CD4-positive, alpha-beta T cell (primary cell): ENCODE results near the gene RNF114. TPM values are rescaled to one million over a fixed set of nuclear protein-coding genes. Genes with fewer than 3 reads are reported as not detected.

Experiments used
- ATAC-seq: fragments of 200-7000 bp; cut with Tn5 transposase; one replicate; pipeline ENCODE4 v1.10.0; 2022; ENCODE audit warnings: mild to moderate bottlenecking; ENCODE audit not compliant: poor library complexity
- CTCF ChIA-PET: fragments of 350-600 bp; sonication (Branson Sonifier 250); formaldehyde crosslinking; loops from one replicate; lab custom pipeline; 2021; ENCODE audit warnings: antibody characterized with exemption, inconsistent platforms; lab: Charles Lee
- POLR2A ChIA-PET: fragments of 350-600 bp; sonication (Branson Sonifier 250); formaldehyde crosslinking; loops from one replicate; lab custom pipeline; 2021; ENCODE audit warnings: antibody characterized with exemption, inconsistent platforms; lab: Charles Lee
- DNase-seq, 14 experiments: peaks; one replicate each; pipeline ENCODE4 v3.0.0-alpha.2; 2013 to 2020; ENCODE audit warnings: mixed read lengths in 2 of 14
- H3K27ac ChIP-seq, 2 donors: one replicate each; pipeline versions ENCODE4 v1.5.1 to v1.7.0; 2013; ENCODE audit warnings: low read length in 2 of 2, low read depth in 1 of 2, mild to moderate bottlenecking in 1 of 2
- H3K27me3 ChIP-seq, 2 experiments: 1 replicate in 1 of 2; 2 replicates in 1 of 2; pipeline versions ENCODE4 v1.6.1 to v1.7.0; 2013; ENCODE audit warnings: low read length in 2 of 2, control low read depth in 1 of 2, mild to moderate bottlenecking in 1 of 2, moderate library complexity in 1 of 2; ENCODE audit not compliant: insufficient read depth in 2 of 2, control insufficient read depth in 1 of 2
- H3K36me3 ChIP-seq: one replicate; pipeline ENCODE4 v1.6.1; 2013; ENCODE audit warnings: low read length, control low read depth; ENCODE audit not compliant: insufficient read depth
- H3K4me1 ChIP-seq: one replicate; pipeline ENCODE4 v1.6.1; 2013; ENCODE audit warnings: low read length, control low read depth; ENCODE audit not compliant: insufficient read depth
- H3K4me3 ChIP-seq: one replicate; pipeline ENCODE4 v1.5.1; 2013; ENCODE audit warnings: mild to moderate bottlenecking, low read length, moderate library complexity
- H3K9me3 ChIP-seq, 2 experiments: 1 replicate in 1 of 2; 2 replicates in 1 of 2; pipeline versions ENCODE4 v1.6.1 to v1.7.0; 2013; ENCODE audit warnings: low read length in 2 of 2, mild to moderate bottlenecking in 2 of 2, control low read depth in 1 of 2, moderate library complexity in 1 of 2; ENCODE audit not compliant: control insufficient read depth in 1 of 2, insufficient read depth in 1 of 2
- H3K27ac Mint-ChIP-seq: one replicate; pipeline ENCODE4 v1.8.0; 2020; ENCODE audit warnings: mixed read lengths
- H3K27me3 Mint-ChIP-seq: one replicate; pipeline ENCODE4 v1.8.0; 2021; ENCODE audit warnings: mixed read lengths
- H3K36me3 Mint-ChIP-seq: one replicate; pipeline ENCODE4 v1.8.0; 2021; ENCODE audit warnings: low read depth, mixed read lengths
- H3K4me1 Mint-ChIP-seq: one replicate; pipeline ENCODE4 v1.8.0; 2021; ENCODE audit warnings: low read depth, mixed read lengths
- H3K4me3 Mint-ChIP-seq: one replicate; pipeline ENCODE4 v1.8.0; 2020; ENCODE audit warnings: mild to moderate bottlenecking, mixed read lengths
- H3K9me3 Mint-ChIP-seq: one replicate; pipeline ENCODE4 v1.8.0; 2020; ENCODE audit warnings: mixed read lengths
- CTCF ChIP-seq: fragments of 200-600 bp; IDR thresholded peaks from one replicate; pipeline ENCODE4 v1.8.0; 2022; ENCODE audit warnings: antibody characterized with exemption, mild to moderate bottlenecking
- intact Hi-C, 2 experiments: fragments of 100-400 bp; cut with DNase I in 1 of 2; cut with micrococcal nuclease in 1 of 2; formaldehyde crosslinking; loops; one replicate each; pipeline versions ENCODE4 v1.15.1 to v1.9.0; 2023 to 2025; cut with DNase I, micrococcal nuclease
- total RNA-seq, 174 experiments: library from RNA in 2 of 174; stranded (reverse) in 2 of 174; gene quantifications; one replicate each; pipeline ENCODE4 v1.2.3 and lab custom pipeline; 2021 to 2026

The RNF114 gene
- total RNA-seq, 2 experiments from 2014 or later: 129 to 132 TPM

- Mint-ChIP-seq H3K4me1 (peaks cover 11% of the 10 kb centered on the region), H3K4me3 (no peak overlapping the region), H3K27ac (no peak overlapping the region), H3K36me3 (peaks cover 90% of the 10 kb centered on the region), H3K9me3 (no peaks in the 10 kb centered on the region), H3K27me3 (no peaks in the 10 kb centered on the region)
- TF ChIP-seq CTCF: no peak
- Histone ChIP-seq H3K36me3 (peaks cover 87% of the 10 kb centered on the region), H3K4me3 (no peak overlapping the region), H3K27ac (no peak overlapping the region), H3K27me3 (no peaks in the 10 kb centered on the region), H3K9me3 (no peaks in the 10 kb centered on the region), H3K4me1 (no peaks in the 10 kb centered on the region)
- CTCF ChIA-PET: no interaction called here
- DNase-seq (no peak), ATAC-seq (no peak)
- POLR2A ChIA-PET: no interaction called here
- intact Hi-C loops: no loop called here
These were observed 12.0 kb downstream of the RNF114 start for GRCh38 chr20:49948178-49948577.

GRCh38 chr20:49948809-49949507 is 12.8 kb downstream of the RNF114 start:
- H3K4me1 ChIP-seq: no peaks in the 10 kb centered on the region
- no peak overlapping the region for H3K27ac ChIP-seq
- CTCF ChIA-PET: no interaction called here
- H3K9me3 ChIP-seq: no peaks in the 10 kb centered on the region
- no peak for DNase-seq
- no peak overlapping the region for H3K4me3 Mint-ChIP-seq
- H3K27ac Mint-ChIP-seq: no peak overlapping the region
- no peak overlapping the region for H3K4me3 ChIP-seq
- peaks cover 90% of the 10 kb centered on the region for H3K36me3 ChIP-seq
- intact Hi-C loops: no loop called here
- no peak for ATAC-seq
- no peaks in the 10 kb centered on the region for H3K27me3 ChIP-seq
- POLR2A ChIA-PET: no interaction called here
- H3K4me1 Mint-ChIP-seq: peaks cover 11% of the 10 kb centered on the region
- H3K27me3 Mint-ChIP-seq: no peaks in the 10 kb centered on the region
- no peak for TF ChIP-seq CTCF
- peaks cover 93% of the 10 kb centered on the region for H3K36me3 Mint-ChIP-seq
- no peaks in the 10 kb centered on the region for H3K9me3 Mint-ChIP-seq

- no peaks in the 10 kb centered on the region for H3K27me3 ChIP-seq
- Mint-ChIP-seq H3K27ac (no peak overlapping the region), H3K4me1 (peaks cover 5% of the 10 kb centered on the region), H3K27me3 (no peaks in the 10 kb centered on the region), H3K4me3 (no peak overlapping the region), H3K36me3 (peaks cover 95% of the 10 kb centered on the region), H3K9me3 (no peaks in the 10 kb centered on the region)
- H3K4me1 ChIP-seq: no peaks in the 10 kb centered on the region
- H3K27ac ChIP-seq: no peak overlapping the region
- no peak for DNase-seq
- ChIA-PET POLR2A (no interaction called here), CTCF (no interaction called here)
- peaks cover 83% of the 10 kb centered on the region for H3K36me3 ChIP-seq
- no peak for TF ChIP-seq CTCF
- no peaks in the 10 kb centered on the region for H3K9me3 ChIP-seq
- H3K4me3 ChIP-seq: no peak overlapping the region
- intact Hi-C loops: no loop called here
- ATAC-seq: no peak
These were observed 15.0 kb downstream of the RNF114 start for GRCh38 chr20:49951151-49951550.
